ENCODE results near the gene EPS8L2. TPM values are rescaled to one million over a fixed set of nuclear protein-coding genes. Genes with fewer than 3 reads are reported as not detected.

EPS8L2 gene
- total and polyA plus RNA-seq, 2 of the 13 experiments (the other 11 are each of a cell fraction or from before 2014, with no cell fraction given): 89.3 to 416 TPM

- peak; percentile 92 for TF ChIP-seq TEAD3 (CRISPR knock-in tag; optimal IDR thresholded peaks at IDR 0.05; ENCODE audit: borderline replicate concordance)
- no peak; the same call in 1 of the 2 replicates for TF ChIP-seq HOXD1 (CRISPR knock-in tag; IDR thresholded peaks at IDR 0.05)
- TF ChIP-seq, protein P1, sequence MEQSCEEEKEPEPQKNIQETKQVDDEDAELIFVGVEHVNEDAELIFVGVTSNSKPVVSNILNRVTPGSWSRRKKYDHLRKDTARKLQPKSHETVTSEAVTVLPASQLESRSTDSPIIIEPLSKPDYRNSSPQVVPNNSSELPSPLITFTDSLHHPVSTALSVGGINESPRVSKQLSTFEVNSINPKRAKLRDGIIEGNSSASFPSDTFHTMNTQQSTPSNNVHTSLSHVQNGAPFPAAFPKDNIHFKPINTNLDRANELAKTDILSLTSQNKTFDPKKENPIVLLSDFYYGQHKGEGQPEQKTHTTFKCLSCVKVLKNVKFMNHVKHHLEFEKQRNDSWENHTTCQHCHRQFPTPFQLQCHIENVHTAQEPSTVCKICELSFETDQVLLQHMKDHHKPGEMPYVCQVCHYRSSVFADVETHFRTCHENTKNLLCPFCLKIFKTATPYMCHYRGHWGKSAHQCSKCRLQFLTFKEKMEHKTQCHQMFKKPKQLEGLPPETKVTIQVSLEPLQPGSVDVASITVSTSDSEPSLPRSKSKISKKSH (CRISPR knock-in tag; IDR thresholded peaks at IDR 0.05; ENCODE audit: borderline replicate concordance): peak; percentile 92
- TF ChIP-seq RELA (CRISPR knock-in tag; IDR thresholded peaks at IDR 0.05): no peak
- TF ChIP-seq DPF2 (CRISPR knock-in tag; IDR thresholded peaks at IDR 0.05; ENCODE audit: borderline replicate concordance, low read depth): no peak; the same call in none of the 2 replicates
- TF ChIP-seq CBX2 (IDR thresholded peaks at IDR 0.05; ENCODE audit: low read depth, low read length): no peak
- peak; percentile 33; the same call in 1 of the 2 replicates for TF ChIP-seq CBX2 (CRISPR knock-in tag; IDR thresholded peaks at IDR 0.05; ENCODE audit: low read depth)
- peak; percentile 80; the same call in 1 of the 2 replicates for TF ChIP-seq KLF12 (CRISPR knock-in tag; IDR thresholded peaks at IDR 0.05; ENCODE audit: borderline replicate concordance)
- peak; percentile 36; the same call in 1 of the 2 replicates for TF ChIP-seq TGIF2 (CRISPR knock-in tag; IDR thresholded peaks at IDR 0.05)
- peak; percentile 39; the same call in 1 of the 2 replicates for TF ChIP-seq ZNF142 (CRISPR knock-in tag; IDR thresholded peaks at IDR 0.05)
- peak; percentile 90 for TF ChIP-seq SKIL (CRISPR knock-in tag; IDR thresholded peaks at IDR 0.05; ENCODE audit: borderline replicate concordance)
- TF ChIP-seq NRL (CRISPR knock-in tag; IDR thresholded peaks at IDR 0.05; ENCODE audit: borderline replicate concordance): peak; percentile 86
- TF ChIP-seq HCFC1 (IDR thresholded peaks at IDR 0.05; ENCODE audit: low read depth, low read length): no peak
- TF ChIP-seq ZNF232 (CRISPR knock-in tag; IDR thresholded peaks at IDR 0.05; ENCODE audit: borderline replicate concordance): 0 out of 2 replicates have a peak, but pooled peaks have one; percentile 47
- TF ChIP-seq SMC3 (IDR thresholded peaks at IDR 0.05; ENCODE audit: low read length): no peak
- TF ChIP-seq ZKSCAN5 (CRISPR knock-in tag; IDR thresholded peaks at IDR 0.05): no peak; the same call in 1 of the 2 replicates
- no peak for TF ChIP-seq ATAD3A (CRISPR knock-in tag; IDR thresholded peaks at IDR 0.05)
Measured at GRCh38 chr11:706957-707816, 1.2 kb downstream of the EPS8L2 start (continued).

Data from HepG2 (cell line).